Measurements from ENCODE around the gene ANKS1A.

ANKS1A gene

GRCh38 chr6:35028781-35029769 is 140.0 kb downstream of the ANKS1A start:
- no peaks in the 10 kb centered on the region for H3K27me3 Mint-ChIP-seq (ENCODE audit: low read depth)
- no peak overlapping the region for H3K4me3 Mint-ChIP-seq
- no peak overlapping the region for H3K27ac Mint-ChIP-seq
- H3K36me3 Mint-ChIP-seq (ENCODE audit: low read depth): peaks cover 28% of the 10 kb centered on the region
- peaks cover 37% of the 10 kb centered on the region for H3K4me1 Mint-ChIP-seq
- H3K9me3 Mint-ChIP-seq: no peaks in the 10 kb centered on the region
- TF ChIP-seq, protein P1, sequence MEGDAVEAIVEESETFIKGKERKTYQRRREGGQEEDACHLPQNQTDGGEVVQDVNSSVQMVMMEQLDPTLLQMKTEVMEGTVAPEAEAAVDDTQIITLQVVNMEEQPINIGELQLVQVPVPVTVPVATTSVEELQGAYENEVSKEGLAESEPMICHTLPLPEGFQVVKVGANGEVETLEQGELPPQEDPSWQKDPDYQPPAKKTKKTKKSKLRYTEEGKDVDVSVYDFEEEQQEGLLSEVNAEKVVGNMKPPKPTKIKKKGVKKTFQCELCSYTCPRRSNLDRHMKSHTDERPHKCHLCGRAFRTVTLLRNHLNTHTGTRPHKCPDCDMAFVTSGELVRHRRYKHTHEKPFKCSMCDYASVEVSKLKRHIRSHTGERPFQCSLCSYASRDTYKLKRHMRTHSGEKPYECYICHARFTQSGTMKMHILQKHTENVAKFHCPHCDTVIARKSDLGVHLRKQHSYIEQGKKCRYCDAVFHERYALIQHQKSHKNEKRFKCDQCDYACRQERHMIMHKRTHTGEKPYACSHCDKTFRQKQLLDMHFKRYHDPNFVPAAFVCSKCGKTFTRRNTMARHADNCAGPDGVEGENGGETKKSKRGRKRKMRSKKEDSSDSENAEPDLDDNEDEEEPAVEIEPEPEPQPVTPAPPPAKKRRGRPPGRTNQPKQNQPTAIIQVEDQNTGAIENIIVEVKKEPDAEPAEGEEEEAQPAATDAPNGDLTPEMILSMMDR (IDR thresholded peaks at IDR 0.05; ENCODE audit: unreplicated experiment in 3 of 3): no peak

- H3K36me3 Mint-ChIP-seq (ENCODE audit: low read depth): peaks cover 28% of the 10 kb centered on the region
- H3K9me3 Mint-ChIP-seq: no peaks in the 10 kb centered on the region
- TF ChIP-seq, protein P1 (IDR thresholded peaks at IDR 0.05; ENCODE audit: unreplicated experiment in 3 of 3): no peak
- no peak overlapping the region for H3K27ac Mint-ChIP-seq
- no peaks in the 10 kb centered on the region for H3K27me3 Mint-ChIP-seq (ENCODE audit: low read depth)
- peaks cover 35% of the 10 kb centered on the region for H3K4me1 Mint-ChIP-seq
- H3K4me3 Mint-ChIP-seq: no peak overlapping the region
Measured at GRCh38 chr6:35030099-35030498, 141.0 kb downstream of the ANKS1A start.

DNA sequence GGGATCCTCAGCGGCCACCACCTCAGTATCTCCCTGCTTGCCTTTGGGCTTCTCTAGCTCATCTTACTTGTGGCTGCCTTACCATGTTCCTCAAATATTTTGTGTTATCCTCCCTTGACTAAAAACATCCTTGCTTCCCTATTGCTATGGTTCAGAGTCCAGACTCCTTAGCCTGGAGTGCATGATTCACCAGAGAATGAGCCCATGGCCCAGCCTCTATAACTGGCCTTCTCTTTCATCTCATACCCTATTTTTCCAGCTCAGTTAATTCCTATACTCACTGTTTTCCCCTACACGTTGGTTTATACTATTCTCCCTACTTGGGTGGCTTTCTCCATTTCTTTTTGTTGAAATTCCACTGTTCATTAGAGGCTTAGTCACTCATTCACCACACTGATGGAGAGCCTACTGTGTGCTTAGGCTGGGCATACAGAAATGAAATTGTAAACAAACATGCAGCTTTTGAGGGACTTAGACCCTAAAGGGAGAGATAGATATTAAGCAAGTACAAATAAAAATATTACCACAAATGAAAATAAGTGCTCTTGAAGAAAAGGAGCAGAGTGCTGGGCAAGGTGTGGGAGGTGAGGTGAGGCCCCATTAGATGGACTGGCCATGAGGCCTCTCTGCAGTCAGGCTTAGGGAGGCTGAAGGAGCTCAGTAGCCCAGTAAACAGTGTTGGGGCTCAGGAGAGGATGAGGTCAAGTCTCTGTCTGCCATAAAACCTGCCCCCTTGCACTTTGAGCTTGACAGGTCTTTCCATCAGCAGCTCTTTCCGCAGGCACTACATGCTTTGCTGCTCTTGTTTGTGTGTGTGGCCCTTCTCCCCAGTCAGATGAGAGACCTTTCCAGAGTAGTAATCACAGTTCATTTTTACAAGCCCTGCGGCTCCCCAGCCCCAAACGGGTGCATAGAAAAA is 142.8 kb downstream of the ANKS1A start:
- peak overlapping the region in 1 of 3 experiments; percentile 24 for H3K27ac Mint-ChIP-seq
- H3K36me3 Mint-ChIP-seq (ENCODE audit: low read depth): peaks cover 26% of the 10 kb centered on the region
- H3K4me1 Mint-ChIP-seq: peaks cover 36% of the 10 kb centered on the region
- H3K9me3 Mint-ChIP-seq: no peaks in the 10 kb centered on the region
- no peaks in the 10 kb centered on the region for H3K27me3 Mint-ChIP-seq (ENCODE audit: low read depth)
- H3K4me3 Mint-ChIP-seq: no peak overlapping the region
- TF ChIP-seq, protein P1 (IDR thresholded peaks at IDR 0.05; ENCODE audit: unreplicated experiment in 3 of 3): no peak

DNA sequence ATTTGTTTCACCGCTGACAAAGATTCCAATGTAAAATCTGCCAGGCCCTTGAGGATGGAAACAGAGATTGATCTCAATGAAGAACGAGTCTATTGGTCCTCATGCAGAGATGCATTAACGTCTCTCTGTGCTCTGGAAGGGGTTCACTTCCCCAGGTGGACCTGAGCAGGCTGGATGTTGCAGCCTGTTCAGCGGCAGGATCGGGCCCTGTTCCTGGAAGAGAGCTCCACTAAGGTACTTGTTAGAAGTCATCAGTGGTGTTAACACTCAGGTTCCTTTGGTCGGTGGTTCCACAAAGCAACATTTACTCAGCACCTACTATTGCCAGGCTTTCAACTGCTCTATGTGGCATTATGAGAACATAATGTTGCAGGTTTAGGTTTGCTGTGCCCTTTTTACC is 144.6 kb downstream of the ANKS1A start:
- H3K27ac Mint-ChIP-seq: no peak overlapping the region
- H3K27me3 Mint-ChIP-seq (ENCODE audit: low read depth): no peaks in the 10 kb centered on the region
- H3K4me3 Mint-ChIP-seq: no peak overlapping the region
- peaks cover 24% of the 10 kb centered on the region for H3K36me3 Mint-ChIP-seq (ENCODE audit: low read depth)
- peaks cover 44% of the 10 kb centered on the region for H3K4me1 Mint-ChIP-seq
- no peaks in the 10 kb centered on the region for H3K9me3 Mint-ChIP-seq
- TF ChIP-seq, protein P1 (IDR thresholded peaks at IDR 0.05; ENCODE audit: unreplicated experiment in 3 of 3): no peak

DNA sequence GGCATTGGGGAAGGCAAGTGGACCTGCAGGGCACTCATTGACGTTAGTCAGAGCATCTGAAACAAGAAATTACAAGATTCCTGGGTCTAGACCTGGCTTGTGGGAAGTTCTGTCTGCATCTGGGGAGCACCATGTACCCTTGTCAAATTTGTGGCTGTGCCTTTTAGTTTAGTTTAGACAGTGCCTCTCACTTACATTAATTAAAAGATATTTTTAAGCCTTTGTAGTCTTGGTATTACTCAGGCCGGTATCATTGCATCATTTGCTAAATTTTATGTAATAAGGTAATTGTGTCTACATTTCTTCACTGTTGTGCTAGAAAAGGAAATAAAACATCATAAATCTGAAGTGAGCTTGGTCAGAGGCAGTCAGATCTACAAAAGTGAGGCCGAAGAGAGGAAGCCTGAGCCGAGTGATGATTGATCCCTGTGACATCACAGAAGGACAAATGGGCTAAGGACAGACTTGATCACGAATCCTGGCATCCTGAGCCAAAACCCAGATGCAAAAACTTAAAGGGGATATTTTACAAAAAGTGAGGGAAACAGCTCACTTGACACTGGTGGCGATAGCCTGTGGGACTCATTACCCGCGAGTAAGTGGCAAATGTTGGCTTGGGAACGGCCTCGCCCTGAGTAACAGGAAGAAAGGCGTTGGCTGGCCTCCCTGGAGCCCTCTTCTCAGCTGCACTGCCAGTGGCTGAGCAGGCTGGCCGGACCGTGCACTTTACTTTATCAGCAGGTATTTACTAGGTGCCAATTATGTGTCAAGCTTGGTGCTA is 145.5 kb downstream of the ANKS1A start:
- H3K36me3 Mint-ChIP-seq (ENCODE audit: low read depth): peaks cover 23% of the 10 kb centered on the region
- TF ChIP-seq, protein P1 (IDR thresholded peaks at IDR 0.05; ENCODE audit: unreplicated experiment in 3 of 3): no peak
- H3K4me3 Mint-ChIP-seq: no peak overlapping the region
- no peaks in the 10 kb centered on the region for H3K9me3 Mint-ChIP-seq
- peaks cover 44% of the 10 kb centered on the region for H3K4me1 Mint-ChIP-seq
- H3K27ac Mint-ChIP-seq: peak overlapping the region in 1 of 3 experiments; percentile 35
- H3K27me3 Mint-ChIP-seq (ENCODE audit: low read depth): no peaks in the 10 kb centered on the region
